SK-N-SH (cell line): ENCODE results near the gene OGDH.

Experiments
- EP300 ChIP-seq, 2 experiments: IDR thresholded peaks; 2 replicates each; pipeline versions ENCODE4 v1.4.0 to v1.6.1; 2012; ENCODE audit warnings: borderline replicate concordance in 1 of 2, low read depth in 1 of 2, low read length in 1 of 2
- GABPA ChIP-seq: IDR thresholded peaks from 2 replicates; pipeline ENCODE4 v1.4.0; 2012; ENCODE audit warnings: low read depth, mild to moderate bottlenecking
- JUND ChIP-seq: IDR thresholded peaks from 2 replicates; pipeline ENCODE4 v1.4.0; 2012
- NRF1 ChIP-seq: IDR thresholded peaks from 2 replicates; pipeline ENCODE4 v1.6.1; 2012; ENCODE audit warnings: low read depth, mild to moderate bottlenecking, low read length
- SIN3A ChIP-seq: IDR thresholded peaks from 2 replicates; pipeline ENCODE4 v1.6.1; 2012; ENCODE audit warnings: low read depth, mild to moderate bottlenecking, low read length, moderate library complexity, borderline replicate concordance
- SMC3 ChIP-seq: IDR thresholded peaks from 2 replicates; pipeline ENCODE4 v1.6.1; 2012; ENCODE audit warnings: low read depth, low read length, improper control_type of control experiment
- TAF1 ChIP-seq: IDR thresholded peaks from 2 replicates; pipeline ENCODE4 v1.6.1; 2012; ENCODE audit warnings: low read depth, mild to moderate bottlenecking, low read length, moderate library complexity, borderline replicate concordance
- TEAD4 ChIP-seq: IDR thresholded peaks from 2 replicates; pipeline ENCODE4 v1.4.0; 2012; ENCODE audit warnings: mild to moderate bottlenecking, borderline replicate concordance; ENCODE audit not compliant: insufficient read depth
- YY1 ChIP-seq: IDR thresholded peaks from 2 replicates; pipeline ENCODE4 v1.4.0; 2012; ENCODE audit warnings: low read depth, mild to moderate bottlenecking
- TF ChIP-seq, protein P1 (sequence below): IDR thresholded peaks from 2 replicates; pipeline ENCODE4 v1.4.0; 2012; ENCODE audit warnings: low read depth, borderline replicate concordance
- TF ChIP-seq, protein P2 (sequence below): fragments of 200-600 bp; sonication (generic); IDR thresholded peaks from 2 replicates; pipeline ENCODE4 v1.6.1; 2017; ENCODE audit warnings: antibody characterized with exemption, mild to moderate bottlenecking, moderate library complexity
- TF ChIP-seq, protein P3 (sequence below): IDR thresholded peaks from 2 replicates; pipeline ENCODE4; 2012
- TF ChIP-seq, protein P4 (sequence below): IDR thresholded peaks from 2 replicates; pipeline ENCODE4 v1.4.0; 2012; ENCODE audit warnings: low read depth, borderline replicate concordance

DNA sequence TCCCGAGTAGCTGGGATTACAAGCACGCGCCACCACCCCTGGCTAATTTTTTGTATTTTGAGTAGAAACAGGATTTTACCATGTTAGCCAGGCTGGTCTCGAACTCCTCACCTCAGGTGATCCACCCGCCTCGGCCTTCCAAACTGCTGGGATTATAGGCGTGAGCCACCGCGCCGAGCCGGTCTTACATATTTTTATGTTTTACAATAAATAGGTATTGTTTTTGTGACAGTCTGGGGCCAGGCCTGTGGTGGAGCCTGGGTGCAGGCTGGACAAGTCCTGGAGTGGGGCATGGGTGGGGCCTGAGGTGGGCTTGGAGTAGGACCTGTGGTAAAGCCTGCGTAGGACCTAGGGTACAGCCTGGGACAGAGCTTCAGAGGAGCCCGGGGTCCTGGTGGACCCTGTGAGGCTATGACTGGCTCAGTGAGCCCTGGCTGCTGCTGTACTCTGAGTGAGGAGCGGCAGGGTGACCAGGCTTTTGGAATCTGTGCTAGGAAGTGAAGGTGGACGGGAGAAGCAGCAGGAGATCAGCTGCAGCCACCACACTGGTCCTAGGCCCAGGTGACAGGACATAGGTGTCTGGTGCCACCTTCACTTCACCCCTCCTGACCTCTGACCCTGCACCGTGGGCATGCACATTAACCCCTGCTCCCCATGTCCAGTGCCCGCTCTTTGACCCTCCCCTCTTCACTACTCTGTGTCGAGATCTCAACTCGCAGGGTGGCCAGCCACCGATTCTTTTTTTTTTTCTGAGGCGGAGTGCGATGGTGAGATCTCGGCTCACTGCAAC lies 132.6 kb downstream of the OGDH start:
- no peak for TF ChIP-seq SMC3
- TF ChIP-seq, protein P1, sequence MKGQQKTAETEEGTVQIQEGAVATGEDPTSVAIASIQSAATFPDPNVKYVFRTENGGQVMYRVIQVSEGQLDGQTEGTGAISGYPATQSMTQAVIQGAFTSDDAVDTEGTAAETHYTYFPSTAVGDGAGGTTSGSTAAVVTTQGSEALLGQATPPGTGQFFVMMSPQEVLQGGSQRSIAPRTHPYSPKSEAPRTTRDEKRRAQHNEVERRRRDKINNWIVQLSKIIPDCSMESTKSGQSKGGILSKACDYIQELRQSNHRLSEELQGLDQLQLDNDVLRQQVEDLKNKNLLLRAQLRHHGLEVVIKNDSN = no peak
- TF ChIP-seq, protein P2, sequence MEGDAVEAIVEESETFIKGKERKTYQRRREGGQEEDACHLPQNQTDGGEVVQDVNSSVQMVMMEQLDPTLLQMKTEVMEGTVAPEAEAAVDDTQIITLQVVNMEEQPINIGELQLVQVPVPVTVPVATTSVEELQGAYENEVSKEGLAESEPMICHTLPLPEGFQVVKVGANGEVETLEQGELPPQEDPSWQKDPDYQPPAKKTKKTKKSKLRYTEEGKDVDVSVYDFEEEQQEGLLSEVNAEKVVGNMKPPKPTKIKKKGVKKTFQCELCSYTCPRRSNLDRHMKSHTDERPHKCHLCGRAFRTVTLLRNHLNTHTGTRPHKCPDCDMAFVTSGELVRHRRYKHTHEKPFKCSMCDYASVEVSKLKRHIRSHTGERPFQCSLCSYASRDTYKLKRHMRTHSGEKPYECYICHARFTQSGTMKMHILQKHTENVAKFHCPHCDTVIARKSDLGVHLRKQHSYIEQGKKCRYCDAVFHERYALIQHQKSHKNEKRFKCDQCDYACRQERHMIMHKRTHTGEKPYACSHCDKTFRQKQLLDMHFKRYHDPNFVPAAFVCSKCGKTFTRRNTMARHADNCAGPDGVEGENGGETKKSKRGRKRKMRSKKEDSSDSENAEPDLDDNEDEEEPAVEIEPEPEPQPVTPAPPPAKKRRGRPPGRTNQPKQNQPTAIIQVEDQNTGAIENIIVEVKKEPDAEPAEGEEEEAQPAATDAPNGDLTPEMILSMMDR = no peak
- TF ChIP-seq NRF1 = no peak
- no peak for TF ChIP-seq TEAD4
- TF ChIP-seq, protein P3, sequence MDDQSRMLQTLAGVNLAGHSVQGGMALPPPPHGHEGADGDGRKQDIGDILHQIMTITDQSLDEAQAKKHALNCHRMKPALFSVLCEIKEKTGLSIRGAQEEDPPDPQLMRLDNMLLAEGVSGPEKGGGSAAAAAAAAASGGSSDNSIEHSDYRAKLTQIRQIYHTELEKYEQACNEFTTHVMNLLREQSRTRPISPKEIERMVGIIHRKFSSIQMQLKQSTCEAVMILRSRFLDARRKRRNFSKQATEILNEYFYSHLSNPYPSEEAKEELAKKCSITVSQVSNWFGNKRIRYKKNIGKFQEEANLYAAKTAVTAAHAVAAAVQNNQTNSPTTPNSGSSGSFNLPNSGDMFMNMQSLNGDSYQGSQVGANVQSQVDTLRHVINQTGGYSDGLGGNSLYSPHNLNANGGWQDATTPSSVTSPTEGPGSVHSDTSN = no peak
- TF ChIP-seq EP300 (IDR thresholded peaks at IDR 0.05; ENCODE audit: borderline replicate concordance in 1 of 2, low read depth in 1 of 2, low read length in 1 of 2) = no peak
- TF ChIP-seq YY1 = no peak
- no peak for TF ChIP-seq TAF1
- TF ChIP-seq JUND = no peak
- TF ChIP-seq, protein P4, sequence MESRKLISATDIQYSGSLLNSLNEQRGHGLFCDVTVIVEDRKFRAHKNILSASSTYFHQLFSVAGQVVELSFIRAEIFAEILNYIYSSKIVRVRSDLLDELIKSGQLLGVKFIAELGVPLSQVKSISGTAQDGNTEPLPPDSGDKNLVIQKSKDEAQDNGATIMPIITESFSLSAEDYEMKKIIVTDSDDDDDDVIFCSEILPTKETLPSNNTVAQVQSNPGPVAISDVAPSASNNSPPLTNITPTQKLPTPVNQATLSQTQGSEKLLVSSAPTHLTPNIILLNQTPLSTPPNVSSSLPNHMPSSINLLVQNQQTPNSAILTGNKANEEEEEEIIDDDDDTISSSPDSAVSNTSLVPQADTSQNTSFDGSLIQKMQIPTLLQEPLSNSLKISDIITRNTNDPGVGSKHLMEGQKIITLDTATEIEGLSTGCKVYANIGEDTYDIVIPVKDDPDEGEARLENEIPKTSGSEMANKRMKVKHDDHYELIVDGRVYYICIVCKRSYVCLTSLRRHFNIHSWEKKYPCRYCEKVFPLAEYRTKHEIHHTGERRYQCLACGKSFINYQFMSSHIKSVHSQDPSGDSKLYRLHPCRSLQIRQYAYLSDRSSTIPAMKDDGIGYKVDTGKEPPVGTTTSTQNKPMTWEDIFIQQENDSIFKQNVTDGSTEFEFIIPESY = no peak
- no peak for TF ChIP-seq SIN3A
- TF ChIP-seq GABPA = no peak
